ENCODE measurements around the gene RPGRIP1L. TPM values are rescaled to one million over a fixed set of nuclear protein-coding genes. Genes with fewer than 3 reads are reported as not detected.

Gene RPGRIP1L
- 7.8 and 12.0 TPM in 2 replicates for total RNA-seq

DNA sequence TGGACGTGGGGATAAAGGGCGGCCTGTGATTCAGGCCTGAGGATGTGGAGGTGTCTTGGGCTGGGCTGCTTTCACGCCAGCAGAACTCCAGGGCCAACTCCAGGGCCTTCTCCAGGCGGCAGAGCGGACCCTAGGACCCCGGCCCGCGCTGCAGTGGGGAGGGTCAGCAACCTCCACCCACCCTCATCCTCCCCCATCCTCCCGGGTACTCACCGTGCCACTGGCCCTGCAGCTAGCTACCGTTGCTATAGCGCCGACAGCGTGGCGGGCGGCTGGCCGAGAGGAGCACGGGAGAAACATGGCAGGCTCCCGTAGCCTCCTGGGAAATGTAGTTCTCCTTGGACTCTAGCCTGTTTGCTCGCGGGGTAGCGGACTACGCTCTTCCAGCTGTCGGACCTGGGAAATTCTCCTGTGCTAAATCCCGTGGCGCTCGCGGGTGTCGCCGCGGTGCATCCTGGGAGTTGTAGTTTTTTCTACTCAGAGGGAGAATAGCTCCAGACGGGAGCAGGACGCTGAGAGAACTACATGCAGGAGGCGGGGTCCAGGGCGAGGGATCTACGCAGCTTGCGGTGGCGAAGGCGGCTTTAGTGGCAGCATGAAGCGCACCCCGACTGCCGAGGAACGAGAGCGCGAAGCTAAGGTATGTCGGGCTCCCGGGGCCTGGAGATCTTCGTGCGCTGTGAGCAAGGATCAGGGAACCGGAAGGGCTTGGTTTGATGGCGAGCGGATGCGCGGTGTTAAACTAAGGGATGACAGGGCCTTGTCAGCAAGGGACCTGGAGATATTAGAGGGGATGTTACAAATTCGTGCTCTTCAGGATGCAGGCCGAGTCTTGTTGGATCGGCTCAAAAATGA is at the start of gene RPGRIP1L, which contains the start of gene FTO:
TSS of gene RPGRIP1L (minus strand) at position 270 of the 855 bp plus-strand sequence. CDS start 3,136 bp downstream, outside the sequence.
TSS of gene FTO (plus strand) at position 567 of the 855 bp plus-strand sequence.

Other genes with a start within 250 kb of the RPGRIP1L start
- 19.8 and 28.0 TPM in 2 replicates for gene AKTIP, start 200.7 kb downstream of the RPGRIP1L start, total RNA-seq
- 48.1 and 82.4 TPM in 2 replicates for gene FTO, start 297 bp upstream of the RPGRIP1L start, total RNA-seq